ENCODE results near the gene TRIM46. TPM values are rescaled to one million over a fixed set of nuclear protein-coding genes. Genes with fewer than 3 reads are reported as not detected.
A peak's percentile ranks its signal among the peaks of the same experiment; 100 is the strongest.
"Not testable (repeated sequence)": the region's sequence is repeated elsewhere in the genome, so short reads cannot be mapped to it uniquely, and the experiment has no call there.

TRIM46 gene
- total and polyA plus RNA-seq, 7 donors = 0.16 to 3.0 (median 0.64) TPM; not detected in 1

GRCh38 chr1:155186067-155186793 lies 12.6 kb downstream of the TRIM46 start:
- Histone ChIP-seq H3K4me1 (no peaks in the 10 kb centered on the region), H3K27me3 (no peaks in the 10 kb centered on the region), H3K36me3 (no peaks in the 10 kb centered on the region), H3K27ac (no peak overlapping the region), H3K4me3 (no peak overlapping the region), H3K9me3 (no peaks in the 10 kb centered on the region)
- intact Hi-C loops (cut with DNase I) = no loop called here
- WGBS, 2 donors = 31 to 69% methylated on average over 8 of the region's 8 CpGs
- peak; percentile 40 for DNase-seq
- TF ChIP-seq, protein P1, sequence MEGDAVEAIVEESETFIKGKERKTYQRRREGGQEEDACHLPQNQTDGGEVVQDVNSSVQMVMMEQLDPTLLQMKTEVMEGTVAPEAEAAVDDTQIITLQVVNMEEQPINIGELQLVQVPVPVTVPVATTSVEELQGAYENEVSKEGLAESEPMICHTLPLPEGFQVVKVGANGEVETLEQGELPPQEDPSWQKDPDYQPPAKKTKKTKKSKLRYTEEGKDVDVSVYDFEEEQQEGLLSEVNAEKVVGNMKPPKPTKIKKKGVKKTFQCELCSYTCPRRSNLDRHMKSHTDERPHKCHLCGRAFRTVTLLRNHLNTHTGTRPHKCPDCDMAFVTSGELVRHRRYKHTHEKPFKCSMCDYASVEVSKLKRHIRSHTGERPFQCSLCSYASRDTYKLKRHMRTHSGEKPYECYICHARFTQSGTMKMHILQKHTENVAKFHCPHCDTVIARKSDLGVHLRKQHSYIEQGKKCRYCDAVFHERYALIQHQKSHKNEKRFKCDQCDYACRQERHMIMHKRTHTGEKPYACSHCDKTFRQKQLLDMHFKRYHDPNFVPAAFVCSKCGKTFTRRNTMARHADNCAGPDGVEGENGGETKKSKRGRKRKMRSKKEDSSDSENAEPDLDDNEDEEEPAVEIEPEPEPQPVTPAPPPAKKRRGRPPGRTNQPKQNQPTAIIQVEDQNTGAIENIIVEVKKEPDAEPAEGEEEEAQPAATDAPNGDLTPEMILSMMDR (IDR thresholded peaks at IDR 0.05) = no peak
- no peak for TF ChIP-seq POLR2A (IDR thresholded peaks at IDR 0.05)

DNA sequence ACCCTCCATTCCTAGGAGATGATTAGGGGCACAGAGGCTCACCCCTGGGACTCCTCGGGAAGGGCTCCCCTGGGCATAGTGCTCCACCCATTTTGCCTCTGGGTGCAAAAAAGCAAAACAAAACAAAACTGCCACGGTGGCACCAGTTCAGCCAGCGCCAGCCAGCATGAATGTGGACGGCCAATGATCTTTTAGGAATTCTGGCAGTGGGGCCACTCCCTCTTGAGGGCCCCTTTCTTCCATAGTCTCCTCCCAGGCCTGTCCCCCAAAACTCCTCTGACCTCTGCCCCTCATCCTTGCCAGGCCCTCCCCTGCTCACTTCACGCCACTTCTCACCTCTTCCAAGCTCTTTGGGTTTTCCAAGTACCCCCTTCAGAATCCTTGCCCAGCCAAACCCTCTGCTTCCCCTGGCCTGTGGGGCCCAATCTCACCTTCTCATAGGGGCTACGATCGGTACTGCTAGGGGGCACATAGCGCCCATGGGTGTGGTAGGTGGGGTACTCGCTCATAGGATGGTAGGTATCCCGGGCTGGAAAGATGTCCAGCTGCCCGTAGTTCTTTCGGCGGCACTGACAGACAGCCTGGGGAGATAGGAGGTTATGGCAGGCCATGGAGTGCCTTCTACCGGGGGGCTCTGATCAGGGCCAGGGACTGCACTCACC lies 13.3 kb downstream of the TRIM46 start:
- Histone ChIP-seq H3K27ac (no peak overlapping the region), H3K9me3 (no peaks in the 10 kb centered on the region), H3K4me1 (peaks cover 0 to under 1% (median 0%) of the 10 kb centered on the region in 4 donors), H3K4me3 (no peak overlapping the region), H3K27me3 (no peaks in the 10 kb centered on the region), H3K36me3 (no peaks in the 10 kb centered on the region)
- intact Hi-C loops (cut with DNase I) = no loop called here
- DNase-seq = peak; percentile 40
- no peak for TF ChIP-seq POLR2A (IDR thresholded peaks at IDR 0.05)
- WGBS, 2 donors = 51 to 73% methylated on average over 14 of the region's 14 CpGs

GRCh38 chr1:155187456-155187891 lies 13.8 kb downstream of the TRIM46 start:
- DNase-seq = peak; percentile 53
- no peaks in the 10 kb centered on the region for H3K9me3 ChIP-seq
- no peaks in the 10 kb centered on the region for H3K36me3 ChIP-seq
- no peak overlapping the region for H3K4me3 ChIP-seq
- no peaks in the 10 kb centered on the region for H3K27me3 ChIP-seq
- no peak for TF ChIP-seq POLR2A (IDR thresholded peaks at IDR 0.05)
- no peak for TF ChIP-seq POLR2AphosphoS5 (IDR thresholded peaks at IDR 0.05)
- TF ChIP-seq, protein P1 (IDR thresholded peaks at IDR 0.05) = no peak
- no peak for TF ChIP-seq EP300 (IDR thresholded peaks at IDR 0.05)
- intact Hi-C loops (cut with DNase I) = no loop called here
- peaks cover 0 to 6% (median 2%) of the 10 kb centered on the region in 4 donors for H3K4me1 ChIP-seq
- no peak overlapping the region for H3K27ac ChIP-seq
- 78 to 83% methylated on average over 16 of the region's 16 CpGs for WGBS, 2 donors

GRCh38 chr1:155188268-155188667 lies 14.6 kb downstream of the TRIM46 start:
- 89 to 93% methylated on average over 14 of the region's 14 CpGs for WGBS, 2 donors
- DNase-seq = peak; percentile 54
- H3K36me3 ChIP-seq = no peaks in the 10 kb centered on the region
- intact Hi-C loops (cut with DNase I) = no loop called here
- H3K9me3 ChIP-seq = no peaks in the 10 kb centered on the region
- H3K27me3 ChIP-seq = no peaks in the 10 kb centered on the region
- no peak overlapping the region for H3K27ac ChIP-seq
- no peak overlapping the region for H3K4me3 ChIP-seq
- peaks cover 0 to 14% (median 10%) of the 10 kb centered on the region in 4 donors for H3K4me1 ChIP-seq
- TF ChIP-seq, protein P1 (IDR thresholded peaks at IDR 0.05) = no peak
- TF ChIP-seq POLR2A (IDR thresholded peaks at IDR 0.05) (no peak), EP300 (IDR thresholded peaks at IDR 0.05) (no peak)

- H3K9me3 ChIP-seq; intact Hi-C loops (cut with DNase I); H3K36me3 ChIP-seq; H3K27me3 ChIP-seq; H3K4me3 ChIP-seq; H3K27ac ChIP-seq; DNase-seq: not testable (repeated sequence)
- 77 to 95% methylated on average over 25 of the region's 45 CpGs for WGBS, 2 donors
- H3K4me1 ChIP-seq = peaks cover 0 to 26% (median 24%) of the 10 kb centered on the region in 4 donors
These were observed 16.3 kb downstream of the TRIM46 start for GRCh38 chr1:155189926-155190325.

Data from sigmoid colon (tissue), 7 donors.